MM.1S (cell line): Measurements from ENCODE around the gene BET1.
"Not testable (repeated sequence)": the region's sequence is repeated elsewhere in the genome, so short reads cannot be mapped to it uniquely, and the experiment has no call there.

Source experiments
- DNase-seq: peaks from one replicate; pipeline ENCODE4 v3.0.0-alpha.2; 2015
- H2AFZ ChIP-seq: fragments of 300-600 bp; sonication (generic); 2 replicates; pipeline ENCODE4 v1.6.0; 2016; ENCODE audit warnings: antibody characterized with exemption, low read length
- H3F3A ChIP-seq: fragments of 300-600 bp; sonication (generic); 2 replicates; pipeline ENCODE4 v1.6.1; 2016; ENCODE audit warnings: mild to moderate bottlenecking, antibody characterized with exemption, low read length, moderate library complexity, mixed read lengths; ENCODE audit not compliant: insufficient read depth
- H3K27ac ChIP-seq: fragments of 300-600 bp; sonication (generic); 2 replicates; pipeline ENCODE4 v1.5.1; 2016; ENCODE audit warnings: mild to moderate bottlenecking, low read length
- H3K27me3 ChIP-seq: fragments of 300-600 bp; sonication (generic); replicated peaks from 2 replicates; pipeline ENCODE4 v1.6.0; 2016; ENCODE audit warnings: low read length; ENCODE audit not compliant: insufficient read depth
- H3K36me3 ChIP-seq: fragments of 300-600 bp; sonication (generic); replicated peaks from 2 replicates; pipeline ENCODE4 v1.6.1; 2016; ENCODE audit warnings: mild to moderate bottlenecking, low read length, mixed read lengths; ENCODE audit not compliant: insufficient read depth
- H3K4me1 ChIP-seq: fragments of 300-600 bp; sonication (generic); 2 replicates; pipeline ENCODE4 v1.6.1; 2016; ENCODE audit warnings: low read length, mixed read lengths
- H3K4me2 ChIP-seq: fragments of 300-600 bp; sonication (generic); 2 replicates; pipeline ENCODE4 v1.6.0; 2016; ENCODE audit warnings: low read depth, low read length
- H3K4me3 ChIP-seq: fragments of 300-600 bp; sonication (generic); 2 replicates; pipeline ENCODE4 v1.5.1; 2016; ENCODE audit warnings: low read length, mixed read lengths
- H3K79me2 ChIP-seq: fragments of 300-600 bp; sonication (generic); 2 replicates; pipeline ENCODE4 v1.6.1; 2016; ENCODE audit warnings: mixed run types, low read length, mixed read lengths
- H3K9ac ChIP-seq: fragments of 300-600 bp; sonication (generic); 2 replicates; pipeline ENCODE4 v1.6.1; 2016; ENCODE audit warnings: low read length, mixed read lengths
- H3K9me2 ChIP-seq: fragments of 300-600 bp; sonication (generic); replicated peaks from 2 replicates; pipeline ENCODE4 v1.6.1; 2016; ENCODE audit warnings: mild to moderate bottlenecking, low read length, mixed read lengths; ENCODE audit not compliant: insufficient read depth
- H3K9me3 ChIP-seq: fragments of 300-600 bp; sonication (generic); replicated peaks from 2 replicates; pipeline ENCODE4 v1.6.1; 2016; ENCODE audit warnings: mild to moderate bottlenecking, low read length, mixed read lengths; ENCODE audit not compliant: insufficient read depth
- H4K20me1 ChIP-seq: fragments of 300-600 bp; sonication (generic); 2 replicates; pipeline ENCODE4 v1.6.1; 2016; ENCODE audit warnings: mild to moderate bottlenecking, low read length, moderate library complexity, mixed read lengths; ENCODE audit not compliant: insufficient read depth
- EZH2 ChIP-seq: fragments of 300-600 bp; sonication (generic); optimal IDR thresholded peaks from 2 replicates; pipeline ENCODE3; 2017; ENCODE audit warnings: low read depth, mild to moderate bottlenecking, antibody characterized with exemption, low read length, mixed read lengths
- EZH2phosphoT487 ChIP-seq: fragments of 300-600 bp; sonication (generic); IDR thresholded peaks from 2 replicates; pipeline ENCODE4 v1.6.1; 2018; ENCODE audit warnings: antibody characterized with exemption, low read length
- TF ChIP-seq, protein P1 (sequence below): fragments of 300-600 bp; sonication (generic); IDR thresholded peaks from 2 replicates; pipeline ENCODE4 v1.5.1; 2016; ENCODE audit warnings: antibody characterized with exemption, low read length, mixed read lengths

Gene BET1

GRCh38 chr7:94028768-94029167, 24.6 kb upstream of the BET1 start:
- H3K36me3 ChIP-seq = no peaks in the 10 kb centered on the region
- no peaks in the 10 kb centered on the region for H3F3A ChIP-seq
- no peaks in the 10 kb centered on the region for H3K4me1 ChIP-seq
- H3K9me3 ChIP-seq = no peaks in the 10 kb centered on the region
- TF ChIP-seq, protein P1, sequence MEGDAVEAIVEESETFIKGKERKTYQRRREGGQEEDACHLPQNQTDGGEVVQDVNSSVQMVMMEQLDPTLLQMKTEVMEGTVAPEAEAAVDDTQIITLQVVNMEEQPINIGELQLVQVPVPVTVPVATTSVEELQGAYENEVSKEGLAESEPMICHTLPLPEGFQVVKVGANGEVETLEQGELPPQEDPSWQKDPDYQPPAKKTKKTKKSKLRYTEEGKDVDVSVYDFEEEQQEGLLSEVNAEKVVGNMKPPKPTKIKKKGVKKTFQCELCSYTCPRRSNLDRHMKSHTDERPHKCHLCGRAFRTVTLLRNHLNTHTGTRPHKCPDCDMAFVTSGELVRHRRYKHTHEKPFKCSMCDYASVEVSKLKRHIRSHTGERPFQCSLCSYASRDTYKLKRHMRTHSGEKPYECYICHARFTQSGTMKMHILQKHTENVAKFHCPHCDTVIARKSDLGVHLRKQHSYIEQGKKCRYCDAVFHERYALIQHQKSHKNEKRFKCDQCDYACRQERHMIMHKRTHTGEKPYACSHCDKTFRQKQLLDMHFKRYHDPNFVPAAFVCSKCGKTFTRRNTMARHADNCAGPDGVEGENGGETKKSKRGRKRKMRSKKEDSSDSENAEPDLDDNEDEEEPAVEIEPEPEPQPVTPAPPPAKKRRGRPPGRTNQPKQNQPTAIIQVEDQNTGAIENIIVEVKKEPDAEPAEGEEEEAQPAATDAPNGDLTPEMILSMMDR = no peak
- TF ChIP-seq EZH2 (no peak), EZH2phosphoT487 (no peak)
- H3K27ac ChIP-seq = no peak overlapping the region
- H3K4me3 ChIP-seq = no peak overlapping the region
- no peak for DNase-seq
- H3K79me2 ChIP-seq = no peaks in the 10 kb centered on the region
- H2AFZ ChIP-seq = no peak overlapping the region
- no peak overlapping the region for H3K9ac ChIP-seq
- no peaks in the 10 kb centered on the region for H4K20me1 ChIP-seq
- no peak overlapping the region for H3K4me2 ChIP-seq
- H3K27me3 ChIP-seq = no peaks in the 10 kb centered on the region
- no peaks in the 10 kb centered on the region for H3K9me2 ChIP-seq

DNA sequence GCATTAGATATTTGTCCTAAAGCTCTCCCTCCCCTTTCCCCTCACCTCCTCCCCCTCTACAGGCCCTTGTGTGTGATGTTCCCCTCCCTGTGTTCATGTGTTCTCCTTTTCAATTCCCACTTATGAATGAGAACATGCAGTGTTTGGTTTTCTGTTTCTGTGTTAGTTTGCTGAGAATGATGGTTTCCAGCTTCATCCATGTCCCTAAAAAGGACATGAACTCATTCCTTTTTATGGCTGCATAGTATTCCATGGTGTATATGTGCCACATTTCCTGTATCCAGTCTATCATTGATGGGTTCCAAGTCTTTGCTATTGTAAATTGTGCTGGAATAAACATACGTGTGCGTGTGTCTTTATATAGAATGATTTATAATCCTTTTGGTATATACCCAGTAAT, 22.5 kb upstream of the BET1 start:
- H3K4me3 ChIP-seq, H4K20me1 ChIP-seq, H3K9me2 ChIP-seq, H3K27me3 ChIP-seq, H3K9ac ChIP-seq, H3K79me2 ChIP-seq, H3K4me1 ChIP-seq, H3F3A ChIP-seq, H3K27ac ChIP-seq, H3K4me2 ChIP-seq, H3K36me3 ChIP-seq, H3K9me3 ChIP-seq, H2AFZ ChIP-seq, DNase-seq: not testable (repeated sequence)

DNA sequence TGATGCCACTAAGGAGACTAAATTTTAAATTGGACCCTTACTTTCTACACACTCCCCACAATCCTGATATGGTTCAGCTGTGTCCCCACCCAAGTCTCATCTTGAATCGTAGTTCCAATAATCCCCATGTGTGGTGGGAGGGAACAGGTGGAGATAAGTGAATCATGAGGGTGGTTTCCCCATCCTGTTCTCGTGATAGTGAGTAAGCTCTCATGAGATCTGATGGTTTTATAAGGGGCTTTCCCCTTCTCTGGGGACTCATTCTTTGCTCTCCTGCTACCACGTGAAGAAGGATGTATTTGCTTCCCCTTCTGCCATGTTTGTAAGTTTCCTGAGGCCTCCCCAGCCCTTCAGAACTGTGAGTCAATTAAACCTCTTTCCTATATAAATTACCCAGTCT, 18.4 kb upstream of the BET1 start:
- Histone ChIP-seq H3F3A (no peaks in the 10 kb centered on the region), H3K27ac (no peak overlapping the region), H3K4me1 (no peaks in the 10 kb centered on the region), H3K27me3 (no peaks in the 10 kb centered on the region), H3K4me3 (no peak overlapping the region), H2AFZ (no peak overlapping the region), H3K9me3 (no peaks in the 10 kb centered on the region), H3K36me3 (no peaks in the 10 kb centered on the region), H3K4me2 (no peak overlapping the region), H3K79me2 (no peaks in the 10 kb centered on the region), H4K20me1 (no peaks in the 10 kb centered on the region), H3K9ac (no peak overlapping the region), H3K9me2 (no peaks in the 10 kb centered on the region)
- TF ChIP-seq, protein P1 = no peak
- TF ChIP-seq EZH2phosphoT487 (no peak), EZH2 (no peak)
- DNase-seq = no peak

DNA sequence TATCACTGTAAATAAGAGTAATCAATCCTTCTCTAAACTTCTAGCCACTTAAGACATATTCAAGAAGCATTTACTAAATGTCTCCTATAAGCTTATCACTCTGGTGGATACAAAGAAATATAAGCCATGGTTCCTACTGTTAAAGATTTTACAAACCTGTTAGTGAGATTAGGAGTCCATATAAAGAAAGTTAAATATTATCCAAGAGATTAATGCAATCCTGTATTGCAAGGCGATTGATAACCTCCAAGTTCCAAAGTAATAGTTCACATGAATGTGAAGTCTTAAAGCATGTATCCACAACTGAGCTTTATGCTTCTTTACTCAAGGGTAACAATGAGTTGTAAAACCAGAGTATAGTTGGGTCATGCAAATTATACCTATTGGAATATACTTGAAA, 12.6 kb upstream of the BET1 start:
- H3K9me3 ChIP-seq = no peaks in the 10 kb centered on the region
- H3K4me3 ChIP-seq = no peak overlapping the region
- no peaks in the 10 kb centered on the region for H3K4me1 ChIP-seq
- no peaks in the 10 kb centered on the region for H3K36me3 ChIP-seq
- no peaks in the 10 kb centered on the region for H3K79me2 ChIP-seq
- H3K27me3 ChIP-seq = no peaks in the 10 kb centered on the region
- no peaks in the 10 kb centered on the region for H4K20me1 ChIP-seq
- H3F3A ChIP-seq = no peaks in the 10 kb centered on the region
- TF ChIP-seq, protein P1 = no peak
- TF ChIP-seq EZH2 = no peak
- no peak for TF ChIP-seq EZH2phosphoT487
- H3K4me2 ChIP-seq = no peak overlapping the region
- H3K9me2 ChIP-seq = no peaks in the 10 kb centered on the region
- H3K27ac ChIP-seq = no peak overlapping the region
- DNase-seq = no peak
- H2AFZ ChIP-seq = no peak overlapping the region
- no peak overlapping the region for H3K9ac ChIP-seq
